GM12875 (cell line): Measurements from ENCODE around the gene SUGCT.

Experiments
- H3K4me3 ChIP-seq: one replicate; pipeline ENCODE4 v1.5.1; 2011; ENCODE audit warnings: low read depth, low read length, control low read depth
- CTCF ChIP-seq: IDR thresholded peaks from 2 replicates; pipeline ENCODE4 v1.5.1; 2011; ENCODE audit warnings: low read depth, mild to moderate bottlenecking, control low read depth, inconsistent platforms, low read length, moderate library complexity, borderline replicate concordance; ENCODE audit not compliant: insufficient read depth

The SUGCT gene

GRCh38 chr7:40468891-40469864 is 334.4 kb downstream of the SUGCT start:
- no peak for TF ChIP-seq CTCF
- no peak overlapping the region for H3K4me3 ChIP-seq

DNA sequence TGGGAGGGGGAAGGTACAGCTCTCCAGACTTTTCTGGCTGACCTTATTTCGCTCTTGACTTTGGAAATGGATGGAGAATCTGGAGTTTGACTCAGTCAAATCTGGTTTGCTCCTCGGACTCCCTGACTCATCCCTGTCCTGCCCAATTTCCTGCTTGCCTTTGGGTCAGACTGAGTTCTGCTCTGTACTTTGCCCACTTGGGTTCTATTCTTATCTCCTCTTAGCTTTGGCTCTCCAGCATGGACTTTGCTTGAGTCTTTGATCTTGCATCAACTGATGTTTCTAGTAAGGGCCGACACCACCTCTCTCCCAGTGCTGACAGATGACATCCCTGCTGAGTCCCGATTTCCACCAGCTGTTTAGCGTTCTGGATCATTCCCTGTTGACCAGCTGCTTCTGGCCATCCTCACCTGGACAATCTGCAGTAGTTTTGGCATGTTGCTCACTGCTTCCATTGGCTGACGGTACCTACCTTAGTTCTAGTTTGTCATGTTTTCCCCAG is 335.3 kb downstream of the SUGCT start:
- TF ChIP-seq CTCF, result no peak
- no peak overlapping the region for H3K4me3 ChIP-seq

- TF ChIP-seq CTCF, result no peak
- H3K4me3 ChIP-seq, result no peak overlapping the region
These were observed 336.0 kb downstream of the SUGCT start for GRCh38 chr7:40470817-40471216.

- H3K4me3 ChIP-seq, result no peak overlapping the region
- no peak for TF ChIP-seq CTCF
These were observed 337.1 kb downstream of the SUGCT start for GRCh38 chr7:40471891-40472290.

DNA sequence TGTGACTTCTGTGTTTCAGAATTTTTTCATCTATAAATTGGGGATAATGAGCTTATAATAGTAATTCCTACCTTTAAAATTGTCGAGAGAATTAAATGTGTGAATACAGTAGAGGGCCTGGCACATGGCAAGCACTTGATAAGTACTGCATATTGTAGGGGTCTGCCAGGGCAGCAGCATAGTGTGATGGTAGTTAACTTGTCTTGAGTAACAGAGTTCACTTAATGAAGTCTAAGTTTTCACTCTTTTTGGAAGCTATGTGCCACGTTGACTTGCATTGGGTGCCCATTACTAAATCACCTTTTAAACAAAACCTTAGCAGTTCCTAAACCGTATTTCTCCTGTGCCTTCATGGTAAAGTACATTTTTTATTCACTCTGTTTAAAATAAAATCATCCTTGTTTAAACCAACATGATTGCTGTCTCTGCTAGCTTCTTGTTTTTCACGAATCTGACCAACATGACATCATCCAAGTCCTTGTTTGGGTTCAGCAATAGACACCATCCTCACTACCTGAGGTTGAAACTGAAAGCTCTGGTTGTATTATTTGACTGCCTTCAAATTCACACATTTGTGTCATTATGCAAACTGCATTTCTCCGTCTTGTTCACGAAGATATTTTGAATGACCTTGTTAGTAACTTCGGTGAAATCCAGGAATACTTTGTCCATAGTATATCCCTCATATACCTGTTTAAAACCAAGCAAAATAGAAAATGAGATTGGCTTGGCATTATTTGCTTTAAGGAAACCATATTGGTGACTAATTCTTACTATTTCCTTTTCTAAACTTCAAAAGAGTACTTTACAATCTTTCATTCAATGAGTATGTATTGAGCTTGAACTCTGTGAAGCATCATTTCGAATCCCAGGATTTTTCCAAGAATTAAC is 340.2 kb downstream of the SUGCT start:
- no peak for TF ChIP-seq CTCF

GRCh38 chr7:40475681-40475982 is 340.8 kb downstream of the SUGCT start:
- H3K4me3 ChIP-seq, result no peak overlapping the region
- TF ChIP-seq CTCF, result no peak

More for the DNA sequence above, 340.2 kb downstream of the SUGCT start:
- no peak overlapping the region for H3K4me3 ChIP-seq
